AG04450 (cell line): ENCODE measurements around the gene HBA2. TPM values are rescaled to one million over a fixed set of nuclear protein-coding genes. Genes with fewer than 3 reads are reported as not detected.
"Not testable (repeated sequence)": the region's sequence is repeated elsewhere in the genome, so short reads cannot be mapped to it uniquely, and the experiment has no call there.

ENCODE experiments used
- CTCF ChIA-PET: fragments of 300-600, 350-600 bp; formaldehyde crosslinking; extraction: SDS; loops from one replicate; lab custom pipeline; 2022; ENCODE audit warnings: antibody characterized with exemption, inconsistent platforms; lab: Charles Lee
- POLR2A ChIA-PET: fragments of 350-600 bp; formaldehyde crosslinking; extraction: SDS; loops from one replicate; lab custom pipeline; 2021; ENCODE audit warnings: antibody characterized with exemption, inconsistent platforms; lab: Yijun Ruan, JAX
- DNase-seq: peaks from one replicate; pipeline ENCODE4 v3.0.0-alpha.2; 2011; ENCODE audit warnings: low read depth, low spot score
- H3K27ac ChIP-seq: one replicate; pipeline ENCODE4 v1.5.1; 2012; ENCODE audit warnings: low read depth, low read length, control low read depth
- H3K27me3 ChIP-seq: one replicate; pipeline ENCODE4 v1.6.0; 2012; ENCODE audit warnings: low read length; ENCODE audit not compliant: control insufficient read depth, insufficient read depth
- H3K4me3 ChIP-seq: 2 replicates; pipeline ENCODE4 v1.5.1; 2011; ENCODE audit warnings: mild to moderate bottlenecking, low read depth, low read length, control low read depth
- H3K9me3 ChIP-seq: 2 replicates; pipeline ENCODE4 v1.5.1; 2012; ENCODE audit warnings: low read length; ENCODE audit not compliant: control insufficient read depth, insufficient read depth
- CTCF ChIP-seq: IDR thresholded peaks from 2 replicates; pipeline ENCODE4 v1.5.1; 2011; ENCODE audit warnings: low read depth, low read length, control low read depth, inconsistent platforms
- polyA plus RNA-seq: library from polyadenylated mRNA; depleted of rRNA; stranded (reverse); fragments of >200 nt; gene quantifications from 2 replicates; pipeline ENCODE4 v1.2.3, GENCODE V29; 2011

HBA2 gene
- polyA plus RNA-seq, 1 experiment = not detected

GRCh38 chr16:175011-175949, 2.6 kb downstream of the HBA2 start:
- peaks cover 46% of the 10 kb centered on the region for H3K27me3 ChIP-seq
- no peak for TF ChIP-seq CTCF
- H3K9me3 ChIP-seq = no peaks in the 10 kb centered on the region
- DNase-seq = no peak
- H3K4me3 ChIP-seq = no peak overlapping the region
- no peak overlapping the region for H3K27ac ChIP-seq
- ChIA-PET CTCF (interaction anchor here (0.6 kb wide), 1 partner anchor 34 kb away, joined by 8 read pairs; no protein-coding TSS in a partner anchor), POLR2A (interaction anchor here (0.7 kb wide), 1 partner anchor 58 kb away, joined by 5 read pairs; no protein-coding TSS in a partner anchor)

GRCh38 chr16:176006-176405, 3.3 kb downstream of the HBA2 start:
- H3K4me3 ChIP-seq, H3K9me3 ChIP-seq, DNase-seq, CTCF ChIA-PET, POLR2A ChIA-PET, H3K27ac ChIP-seq: not testable (repeated sequence)
- peaks cover 46% of the 10 kb centered on the region for H3K27me3 ChIP-seq

GRCh38 chr16:176477-177382, 4.1 kb downstream of the HBA2 start, which contains the start of gene HBA1:
Gene HBA1, plus strand, starts transcription at chr16:176680. Its CDS starts 37 bp downstream, at chr16:176717.
- H3K4me3 ChIP-seq, DNase-seq, H3K9me3 ChIP-seq, POLR2A ChIA-PET, H3K27ac ChIP-seq: not testable (repeated sequence)
- peaks cover 45% of the 10 kb centered on the region for H3K27me3 ChIP-seq
- CTCF ChIA-PET = interaction anchor here (0.7 kb wide), 1 partner anchor 43 kb away, joined by 7 read pairs; no protein-coding TSS in a partner anchor

GRCh38 chr16:177394-177822, 4.7 kb downstream of the HBA2 start:
- Histone ChIP-seq H3K27me3 (peaks cover 44% of the 10 kb centered on the region), H3K4me3 (no peak overlapping the region), H3K9me3 (no peaks in the 10 kb centered on the region), H3K27ac (no peak overlapping the region)
- DNase-seq = no peak
- TF ChIP-seq CTCF = no peak
- POLR2A ChIA-PET = no interaction called here
- CTCF ChIA-PET = interaction anchor here (0.7 kb wide), 1 partner anchor 42 kb away, joined by 7 read pairs; no protein-coding TSS in a partner anchor

GRCh38 chr16:177981-178667, 5.4 kb downstream of the HBA2 start:
- Histone ChIP-seq H3K4me3 (no peak overlapping the region), H3K9me3 (no peaks in the 10 kb centered on the region), H3K27me3 (peaks cover 44% of the 10 kb centered on the region), H3K27ac (no peak overlapping the region)
- CTCF ChIA-PET = interaction anchor here (0.7 to 0.9 kb wide), 2 partner anchors 42 to 71 kb away, joined by 4 to 7 read pairs; no protein-coding TSS in a partner anchor
- no peak for DNase-seq
- POLR2A ChIA-PET = no interaction called here
- TF ChIP-seq CTCF = no peak
